ENCODE measurements around the gene RSF1. TPM values are rescaled to one million over a fixed set of nuclear protein-coding genes. Genes with fewer than 3 reads are reported as not detected.
A peak's percentile ranks its signal among the peaks of the same experiment; 100 is the strongest.

The RSF1 gene
- total RNA-seq, 1 donor from 2014 or later, result 104 TPM

DNA sequence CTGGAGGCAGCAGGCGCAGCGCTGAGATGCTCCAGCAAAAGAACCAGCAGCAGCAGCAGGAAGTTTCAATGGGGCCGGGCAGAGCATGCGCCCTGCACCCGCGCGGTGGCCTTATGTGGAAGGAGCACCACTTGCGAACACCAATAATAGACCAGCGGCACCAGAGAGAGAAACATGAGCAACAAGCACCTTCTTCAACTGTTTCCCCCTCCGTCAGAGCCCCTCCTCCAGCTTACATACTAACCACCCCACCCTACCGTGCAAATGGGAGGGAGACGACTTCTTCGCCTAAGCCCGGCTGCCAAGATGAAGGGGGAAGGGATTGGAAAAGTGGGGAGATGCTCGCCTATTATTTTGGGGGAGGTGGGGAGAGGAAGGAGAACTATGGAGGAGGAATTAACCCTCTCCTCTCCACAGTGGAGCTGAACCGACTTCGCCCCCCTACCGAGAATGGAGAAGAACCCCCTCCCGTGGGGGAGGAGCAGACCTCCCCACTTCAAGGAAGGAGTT, 1.1 kb downstream of the RSF1 start:
- ATAC-seq (peak; percentile 60), DNase-seq (ENCODE audit: low spot score) (peak; percentile 87)
- intact Hi-C loops (cut with DNase I), result no loop called here

GRCh38 chr11:77815459-77815858, 5.1 kb downstream of the RSF1 start:
- ATAC-seq (no peak), DNase-seq (ENCODE audit: low spot score) (no peak)
- intact Hi-C loops (cut with DNase I), result no loop called here

- DNase-seq (ENCODE audit: low spot score) (no peak), ATAC-seq (no peak)
- intact Hi-C loops (cut with DNase I), result no loop called here
These were observed 5.7 kb downstream of the RSF1 start for GRCh38 chr11:77814848-77815247.

GRCh38 chr11:77813256-77813655, 7.3 kb downstream of the RSF1 start:
- no peak for ATAC-seq
- DNase-seq (ENCODE audit: low spot score), result no peak
- intact Hi-C loops (cut with DNase I), result no loop called here

DNA sequence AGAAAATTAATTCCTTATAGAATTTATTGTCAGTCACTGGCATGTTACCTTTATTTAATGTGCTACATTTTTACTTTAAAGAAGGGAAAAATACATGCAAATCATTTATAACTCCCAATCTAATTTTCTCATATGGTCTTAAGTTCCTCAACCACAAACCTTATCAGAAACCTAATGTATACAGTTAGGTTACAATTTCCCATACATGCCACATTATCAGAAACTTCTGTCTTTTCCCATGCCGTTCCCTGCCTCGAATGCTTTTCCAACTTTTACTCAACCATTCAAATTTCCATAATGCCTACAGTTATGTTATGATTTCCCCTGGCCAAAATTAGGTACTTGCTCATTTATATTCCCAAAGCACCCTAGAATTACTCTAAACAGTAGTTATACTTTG, 13.5 kb downstream of the RSF1 start:
- intact Hi-C loops (cut with DNase I), result no loop called here
- DNase-seq (ENCODE audit: low spot score) (no peak), ATAC-seq (no peak)

- intact Hi-C loops (cut with DNase I), result no loop called here
- DNase-seq (ENCODE audit: low spot score) (no peak), ATAC-seq (no peak)
These were observed 14.1 kb downstream of the RSF1 start for GRCh38 chr11:77806415-77806814.

- DNase-seq (ENCODE audit: low spot score) (no peak), ATAC-seq (no peak)
- intact Hi-C loops (cut with DNase I), result no loop called here
These were observed 19.0 kb downstream of the RSF1 start for GRCh38 chr11:77801477-77801876.

- DNase-seq (ENCODE audit: low spot score) (no peak), ATAC-seq (no peak)
- intact Hi-C loops (cut with DNase I), result no loop called here
These were observed 20.1 kb downstream of the RSF1 start for GRCh38 chr11:77800449-77800848.

GRCh38 chr11:77799338-77799737, 21.2 kb downstream of the RSF1 start:
- DNase-seq (ENCODE audit: low spot score) (no peak), ATAC-seq (peak; percentile 41)
- intact Hi-C loops (cut with DNase I), result no loop called here

- DNase-seq (ENCODE audit: low spot score) (no peak), ATAC-seq (no peak)
- intact Hi-C loops (cut with DNase I), result no loop called here
These were observed 26.6 kb downstream of the RSF1 start for GRCh38 chr11:77793972-77794371.

DNA sequence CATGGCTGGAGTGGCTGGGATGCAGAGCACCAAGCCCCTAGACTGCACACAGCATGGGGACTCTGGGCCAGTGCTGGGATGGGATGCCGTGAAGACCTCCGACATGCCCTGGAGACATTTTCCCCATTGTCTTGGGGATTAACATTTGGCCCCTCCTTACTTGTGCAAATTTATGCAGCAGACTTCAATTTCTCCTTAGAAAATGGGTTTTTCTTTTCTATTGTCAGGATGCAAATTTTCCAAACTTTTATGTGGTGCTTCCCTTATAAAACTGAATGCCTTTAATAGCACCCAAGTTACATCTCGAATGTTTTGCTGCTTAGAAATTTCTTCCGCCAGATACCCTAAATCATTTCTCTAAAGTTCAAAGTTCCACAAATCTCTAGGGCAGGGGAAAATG, 29.2 kb downstream of the RSF1 start:
- ATAC-seq (no peak), DNase-seq (ENCODE audit: low spot score) (no peak)
- intact Hi-C loops (cut with DNase I), result no loop called here

- intact Hi-C loops (cut with DNase I), result no loop called here
- DNase-seq (ENCODE audit: low spot score) (no peak), ATAC-seq (no peak)
These were observed 30.6 kb downstream of the RSF1 start for GRCh38 chr11:77789731-77790476.

DNA sequence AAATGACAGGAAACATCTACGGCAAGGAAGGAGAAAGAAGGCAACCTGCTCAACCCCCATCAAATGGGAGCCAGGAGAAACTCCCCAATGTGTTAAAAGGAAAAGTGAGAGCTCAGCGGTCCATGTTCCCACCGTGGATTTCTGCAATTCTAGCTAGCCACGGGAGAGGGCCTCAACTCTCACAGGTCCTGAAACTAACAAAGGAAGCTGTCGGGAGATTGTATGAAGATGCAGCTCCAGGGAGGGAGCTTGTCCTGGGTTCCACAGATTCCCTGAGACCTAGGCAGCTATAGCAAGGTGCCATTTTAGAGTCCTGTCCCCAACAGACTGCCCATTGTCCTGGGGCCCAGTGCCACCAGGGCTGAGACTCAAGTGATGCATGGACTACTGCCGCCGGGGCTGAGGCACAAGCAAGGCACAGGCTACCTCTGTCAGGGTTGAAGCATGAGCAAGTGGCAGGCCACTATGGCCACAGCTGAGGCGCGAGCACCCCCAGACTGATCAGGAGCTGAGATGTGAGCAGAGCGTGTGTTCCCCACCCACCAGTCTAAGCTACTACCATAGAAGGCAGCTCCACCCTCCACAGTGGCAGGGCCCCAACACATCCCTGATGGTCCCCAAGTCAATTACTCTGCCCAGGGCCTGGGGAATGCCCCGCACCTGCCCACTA, 31.3 kb downstream of the RSF1 start:
- no peak for ATAC-seq
- DNase-seq (ENCODE audit: low spot score), result no peak
- intact Hi-C loops (cut with DNase I), result no loop called here

GRCh38 chr11:77784572-77784971, 36.0 kb downstream of the RSF1 start:
- no peak for ATAC-seq
- no peak for DNase-seq (ENCODE audit: low spot score)
- intact Hi-C loops (cut with DNase I), result no loop called here

GRCh38 chr11:77783025-77783424, 37.5 kb downstream of the RSF1 start:
- intact Hi-C loops (cut with DNase I), result loop anchor here (1.0 kb wide), 1 partner anchor 20 kb away; no protein-coding TSS in a partner anchor
- DNase-seq (ENCODE audit: low spot score) (no peak), ATAC-seq (no peak)

DNA sequence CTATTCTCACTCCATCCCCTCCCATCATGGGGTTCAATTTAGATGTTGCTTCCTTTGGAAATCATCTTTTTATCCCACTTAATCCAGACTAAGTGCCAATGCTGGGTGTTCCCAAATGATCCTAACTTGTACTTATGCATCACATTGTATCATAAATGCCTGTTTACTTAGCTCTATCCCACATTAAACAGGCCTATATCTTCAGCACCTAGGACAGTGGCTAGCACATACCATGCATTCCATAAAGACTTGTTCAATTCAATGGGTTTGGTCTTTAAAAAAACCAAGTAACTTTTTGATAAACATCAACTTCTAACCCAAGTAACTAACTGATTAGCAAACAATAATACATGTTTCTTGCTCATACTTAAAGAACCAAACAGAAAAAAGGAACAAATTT, 40.6 kb downstream of the RSF1 start:
- intact Hi-C loops (cut with DNase I), result no loop called here
- DNase-seq (ENCODE audit: low spot score) (no peak), ATAC-seq (no peak)

DNA sequence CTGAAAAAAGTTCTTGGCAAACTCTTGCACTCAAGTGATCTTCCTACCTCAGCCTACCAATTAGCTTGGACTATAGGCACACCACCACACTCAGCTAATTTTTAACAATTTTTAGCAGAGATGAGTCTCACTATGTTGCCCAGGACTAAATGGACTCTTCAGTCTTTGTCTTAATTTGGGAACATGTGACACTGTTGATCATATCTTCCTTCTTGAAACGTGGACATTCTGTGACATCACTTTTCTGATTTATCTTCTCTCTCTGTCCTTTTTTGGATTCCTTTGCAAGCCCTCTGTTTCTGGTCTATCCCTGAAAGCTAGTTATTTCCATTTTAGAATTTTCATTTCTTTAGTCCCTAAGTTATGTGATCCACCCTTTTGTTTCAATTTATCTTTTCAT, 42.0 kb downstream of the RSF1 start:
- intact Hi-C loops (cut with DNase I), result no loop called here
- DNase-seq (ENCODE audit: low spot score) (no peak), ATAC-seq (no peak)

DNA sequence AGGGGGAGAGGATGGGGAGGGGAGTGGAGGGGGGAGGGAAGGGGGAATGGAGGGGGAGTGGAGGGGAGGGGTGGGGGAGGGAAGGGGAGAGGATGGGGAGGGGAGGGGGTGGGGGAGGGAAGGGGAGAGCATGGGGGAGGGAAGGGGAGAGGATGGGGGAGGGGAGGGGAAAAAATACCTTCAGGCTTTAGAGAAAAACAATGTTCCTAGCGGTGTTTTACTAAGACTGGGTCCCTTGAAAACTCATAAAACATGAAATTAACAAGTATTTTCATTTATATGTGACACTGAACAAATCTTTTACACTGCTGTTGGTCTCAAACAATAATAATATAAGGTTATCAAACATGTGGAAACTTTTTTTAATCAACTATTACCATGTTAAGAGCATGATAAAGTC, 42.4 kb downstream of the RSF1 start:
- intact Hi-C loops (cut with DNase I), result no loop called here
- ATAC-seq (no peak), DNase-seq (ENCODE audit: low spot score) (no peak)

GRCh38 chr11:77776455-77776854, 44.1 kb downstream of the RSF1 start:
- intact Hi-C loops (cut with DNase I), result no loop called here
- DNase-seq (ENCODE audit: low spot score) (no peak), ATAC-seq (no peak)

- ATAC-seq (no peak), DNase-seq (ENCODE audit: low spot score) (no peak)
- intact Hi-C loops (cut with DNase I), result no loop called here
These were observed 44.6 kb downstream of the RSF1 start for GRCh38 chr11:77775936-77776335.

- ATAC-seq, result no peak
These were observed 49.4 kb downstream of the RSF1 start for GRCh38 chr11:77771135-77771534.

More at GRCh38 chr11:77771135-77771534, 49.4 kb downstream of the RSF1 start:
- DNase-seq (ENCODE audit: low spot score), result no peak
- intact Hi-C loops (cut with DNase I), result no loop called here
